ENCODE results near the gene CAMSAP2.
"Not testable (repeated sequence)": the region's sequence is repeated elsewhere in the genome, so short reads cannot be mapped to it uniquely, and the experiment has no call there.

The CAMSAP2 gene

DNA sequence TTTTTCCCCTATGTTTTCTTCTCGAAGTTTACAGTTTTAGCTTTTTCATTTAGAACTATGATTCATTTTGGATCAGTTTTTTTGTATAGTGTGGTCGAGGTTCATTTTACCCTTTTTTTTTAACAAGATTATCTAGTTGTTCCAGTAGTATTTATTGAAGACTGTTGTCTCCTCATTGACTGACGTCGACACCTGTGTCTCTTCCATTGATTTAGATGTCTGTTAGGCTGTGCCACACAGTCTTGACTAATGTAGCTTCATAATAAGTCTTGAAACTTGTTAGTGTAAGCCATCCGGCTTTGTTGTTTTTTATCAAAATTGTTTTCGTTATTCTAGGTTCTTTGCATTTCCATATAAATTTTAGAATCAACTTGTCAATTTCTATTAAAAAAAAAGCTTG is 45.2 kb downstream of the CAMSAP2 start:
- no peak for DNase-seq

DNA sequence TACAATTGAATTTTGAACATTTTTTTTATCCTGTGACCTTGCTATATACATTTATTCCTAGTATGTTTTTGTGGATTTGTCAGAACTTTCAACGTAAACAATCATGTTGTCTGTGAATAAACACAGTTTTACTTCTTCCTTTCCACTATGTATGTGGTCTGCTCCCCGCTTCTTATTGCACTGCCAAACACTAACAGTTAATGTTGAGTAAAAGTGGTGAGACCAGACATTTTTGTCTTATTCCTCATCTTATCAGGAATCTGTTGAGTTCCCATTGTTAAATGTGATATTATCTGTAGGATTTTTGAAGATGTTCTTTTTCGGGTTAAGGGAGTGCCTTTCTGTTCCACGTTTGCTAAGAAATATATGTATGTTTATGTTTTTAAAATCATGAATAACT is 45.9 kb downstream of the CAMSAP2 start:
- DNase-seq: no peak

DNA sequence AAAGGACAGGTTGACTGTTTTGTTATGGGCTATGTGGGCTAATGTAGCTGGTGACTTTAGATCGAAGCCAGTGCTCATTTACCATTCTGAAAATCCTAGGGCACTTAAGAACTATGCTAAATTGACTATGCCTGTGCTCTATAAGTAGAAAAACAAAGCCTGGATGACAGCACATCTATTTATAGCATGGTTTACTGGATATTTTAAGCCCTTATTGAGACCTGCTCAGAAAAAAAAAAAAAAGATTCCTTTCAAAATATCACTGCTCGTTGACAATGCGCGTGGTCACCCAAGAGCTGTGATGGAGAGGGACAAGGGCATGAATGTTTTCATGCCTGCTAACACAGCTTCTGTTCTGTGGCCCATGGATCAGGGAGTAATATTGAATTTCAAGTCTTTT is 48.1 kb downstream of the CAMSAP2 start:
- DNase-seq: no peak

- DNase-seq: no peak
Measured at GRCh38 chr1:200787896-200788387, 49.2 kb downstream of the CAMSAP2 start.

- DNase-seq: not testable (repeated sequence)
Measured at GRCh38 chr1:200791012-200791411, 52.3 kb downstream of the CAMSAP2 start.

DNA sequence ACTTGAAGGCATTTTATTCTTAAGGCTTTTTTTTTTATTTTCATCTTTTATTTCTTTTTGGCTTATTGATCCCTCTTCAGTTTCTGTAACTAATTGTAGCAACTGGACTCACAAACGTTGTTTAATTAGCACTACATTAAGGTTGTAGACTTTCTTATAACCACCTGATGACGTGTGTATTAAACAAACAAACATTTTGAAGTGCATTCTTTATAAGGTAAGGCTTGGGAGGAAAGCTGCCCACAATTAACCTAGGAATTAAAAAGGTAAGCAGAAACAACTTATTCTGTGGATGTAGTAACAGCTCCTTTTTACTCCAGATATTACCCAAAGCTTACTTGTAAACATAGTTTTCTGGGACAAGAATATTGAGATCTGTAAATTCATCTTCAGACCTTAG is 55.0 kb downstream of the CAMSAP2 start:
- no peak for DNase-seq

DNA sequence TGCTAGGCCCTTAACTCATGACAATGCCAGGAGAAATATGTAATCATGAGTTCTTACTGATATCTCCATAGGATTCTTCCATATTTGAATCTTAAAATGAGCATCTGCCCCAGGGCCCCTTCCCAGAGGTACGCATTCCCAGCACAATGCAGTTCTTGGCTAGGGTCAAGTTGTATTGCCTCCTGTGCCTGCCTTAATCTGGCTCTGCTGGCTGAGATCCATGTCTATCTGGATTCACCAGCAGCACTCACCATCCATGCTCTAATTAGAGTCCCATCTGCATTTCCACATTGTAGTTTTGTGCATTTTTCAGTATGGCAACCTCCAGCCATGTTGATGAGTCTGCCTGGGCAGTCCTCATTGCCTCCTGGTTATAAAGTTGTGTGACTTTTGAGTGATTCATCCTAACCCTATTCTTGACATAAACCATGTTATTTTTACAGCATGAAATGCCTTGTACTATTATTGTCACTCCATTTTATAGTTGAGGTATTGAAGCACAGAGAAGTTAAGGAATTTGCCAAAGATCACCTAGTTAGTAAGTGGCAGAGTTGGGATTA is 55.9 kb downstream of the CAMSAP2 start:
- DNase-seq: no peak

DNA sequence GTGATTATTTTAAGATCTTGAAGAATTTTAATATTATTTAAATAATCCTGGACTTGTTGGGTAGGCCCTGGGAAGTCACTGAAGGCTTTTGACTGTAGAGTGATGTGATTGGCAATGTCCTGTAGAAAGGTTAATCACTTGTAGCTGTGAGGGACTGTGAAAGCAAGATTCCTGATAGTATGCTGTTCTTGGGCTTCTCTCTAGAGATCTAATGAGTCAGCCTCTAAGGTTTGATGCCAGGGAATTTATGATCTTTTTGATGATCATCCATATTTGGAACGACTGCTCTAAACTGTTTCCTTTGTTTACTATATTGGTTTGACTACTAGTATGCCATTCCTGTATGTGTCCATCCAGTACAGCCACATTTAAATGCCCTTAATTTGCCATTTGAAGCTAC is 56.5 kb downstream of the CAMSAP2 start:
- no peak for DNase-seq

DNA sequence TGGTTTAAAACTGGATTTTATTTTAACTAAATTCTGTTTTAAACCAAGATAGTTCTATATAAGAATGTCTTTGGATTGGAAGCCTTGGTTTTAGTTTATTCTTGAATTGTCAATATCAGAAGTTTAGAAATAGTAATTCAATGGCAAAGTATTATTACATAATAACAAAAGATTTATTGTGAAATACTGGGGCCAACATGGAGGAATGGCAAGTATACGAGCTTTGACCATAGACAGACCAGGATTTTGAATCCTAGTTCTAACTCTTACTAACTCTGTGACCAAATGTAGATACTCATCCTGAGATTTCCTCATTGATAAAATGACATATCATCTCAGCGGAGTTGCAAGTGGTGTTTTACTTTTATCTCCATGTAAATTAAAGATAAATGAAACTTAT is 63.3 kb downstream of the CAMSAP2 start:
- DNase-seq: no peak

GRCh38 chr1:200802865-200803512 is 64.3 kb downstream of the CAMSAP2 start:
- DNase-seq: peak; percentile 79

- no peak for DNase-seq
Measured at GRCh38 chr1:200805719-200806118, 67.0 kb downstream of the CAMSAP2 start.

- DNase-seq: no peak
Measured at GRCh38 chr1:200808846-200809245, 70.2 kb downstream of the CAMSAP2 start.

DNA sequence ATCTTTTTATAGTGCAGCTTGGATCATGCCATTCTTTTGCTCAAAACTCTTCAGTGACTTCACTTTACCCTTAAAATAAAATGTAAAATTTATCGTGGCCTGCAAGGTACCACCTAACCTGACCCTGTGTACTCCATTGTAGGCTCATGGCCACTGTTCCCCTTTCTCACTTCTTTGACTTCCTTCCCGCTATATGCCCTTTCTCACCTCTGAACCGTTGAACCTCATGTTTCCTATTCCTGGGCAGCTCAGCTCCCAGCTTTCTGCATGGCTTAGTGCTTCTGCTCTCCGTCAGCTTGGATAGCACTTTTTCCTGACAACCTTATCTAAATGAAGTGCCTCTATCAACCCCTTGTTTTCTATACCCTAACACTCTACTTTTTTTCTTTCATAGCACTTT is 73.0 kb downstream of the CAMSAP2 start:
- no peak for DNase-seq

DNA sequence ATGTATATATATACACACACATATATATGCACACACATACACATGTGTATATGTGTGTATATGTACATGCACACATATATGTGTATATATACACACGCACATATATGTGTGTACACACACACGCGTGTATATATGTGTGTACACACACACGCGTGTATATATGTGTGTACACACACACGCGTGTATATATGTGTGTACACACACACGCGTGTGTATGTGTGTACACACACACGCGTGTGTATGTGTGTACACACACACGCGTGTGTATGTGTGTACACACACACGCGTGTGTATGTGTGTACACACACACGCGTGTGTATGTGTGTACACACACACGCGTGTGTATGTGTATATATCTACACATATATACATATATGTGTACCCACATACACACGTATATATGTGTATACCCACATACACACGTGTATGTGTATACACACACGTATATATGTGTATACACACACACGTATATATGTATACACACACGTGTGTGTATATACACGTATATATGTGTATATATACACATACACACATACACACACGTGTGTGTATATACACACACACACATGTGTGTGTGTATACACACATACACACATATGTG is 78.0 kb downstream of the CAMSAP2 start:
- not testable (repeated sequence) for DNase-seq

- DNase-seq: no peak
Measured at GRCh38 chr1:200818248-200818647, 79.6 kb downstream of the CAMSAP2 start.

DNA sequence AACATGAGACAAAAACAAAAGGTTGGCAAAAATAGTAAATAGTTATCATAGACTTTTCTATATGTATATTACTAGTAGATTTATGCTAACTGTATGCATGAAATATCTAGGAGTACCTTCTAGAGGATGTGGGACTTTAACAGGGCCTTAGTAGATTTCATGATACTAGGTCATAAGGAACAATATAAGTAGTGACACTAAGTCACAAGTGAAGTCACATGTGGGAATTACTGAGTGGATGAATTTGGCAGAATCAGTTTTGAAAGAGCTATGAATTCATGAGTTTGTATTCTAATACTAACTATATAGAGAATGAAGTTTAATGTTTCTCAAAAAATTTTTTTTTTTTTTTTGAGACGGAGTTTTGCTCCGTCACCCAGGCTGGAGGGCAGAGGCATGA is 81.0 kb downstream of the CAMSAP2 start:
- DNase-seq: no peak

DNA sequence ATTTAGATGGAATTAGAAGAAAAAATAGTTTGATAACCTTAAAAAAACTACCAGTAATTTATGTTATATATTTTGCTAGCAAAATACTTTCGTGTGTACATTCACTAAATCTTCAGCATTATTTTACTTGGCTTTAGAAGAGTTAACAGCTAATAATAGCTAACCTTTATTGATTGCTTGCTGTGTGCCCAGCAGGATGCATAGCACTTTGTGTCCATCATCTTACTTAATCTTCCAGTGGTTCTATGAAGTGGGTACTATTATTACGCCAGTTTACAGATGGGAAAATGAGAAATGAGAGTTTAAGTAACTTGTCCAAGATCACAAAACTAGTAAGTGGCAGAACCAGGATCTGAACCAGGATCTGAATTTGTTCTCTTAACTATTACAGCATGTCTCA is 92.4 kb downstream of the CAMSAP2 start:
- DNase-seq: no peak

- no peak for DNase-seq
Measured at GRCh38 chr1:200834383-200834782, 95.7 kb downstream of the CAMSAP2 start.

DNA sequence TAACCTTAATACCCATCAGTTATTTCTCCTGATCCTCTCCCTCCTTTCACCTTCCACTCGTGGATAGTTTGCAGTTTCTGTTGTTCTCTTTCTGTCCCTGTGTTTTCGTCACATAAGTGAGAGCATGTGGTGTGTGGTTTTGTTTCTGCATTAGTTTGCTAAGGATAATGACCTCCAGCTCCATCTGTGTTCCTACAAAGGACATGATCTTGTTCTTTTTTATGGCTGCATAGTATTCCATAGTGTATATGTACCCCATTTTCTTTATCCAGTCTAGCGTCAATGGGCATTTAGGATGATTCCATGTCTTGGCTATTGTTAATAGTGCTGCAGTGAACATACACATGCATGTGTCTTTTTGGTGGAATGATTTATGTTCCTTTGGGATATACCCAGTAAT is 97.5 kb downstream of the CAMSAP2 start:
- DNase-seq: no peak

DNA sequence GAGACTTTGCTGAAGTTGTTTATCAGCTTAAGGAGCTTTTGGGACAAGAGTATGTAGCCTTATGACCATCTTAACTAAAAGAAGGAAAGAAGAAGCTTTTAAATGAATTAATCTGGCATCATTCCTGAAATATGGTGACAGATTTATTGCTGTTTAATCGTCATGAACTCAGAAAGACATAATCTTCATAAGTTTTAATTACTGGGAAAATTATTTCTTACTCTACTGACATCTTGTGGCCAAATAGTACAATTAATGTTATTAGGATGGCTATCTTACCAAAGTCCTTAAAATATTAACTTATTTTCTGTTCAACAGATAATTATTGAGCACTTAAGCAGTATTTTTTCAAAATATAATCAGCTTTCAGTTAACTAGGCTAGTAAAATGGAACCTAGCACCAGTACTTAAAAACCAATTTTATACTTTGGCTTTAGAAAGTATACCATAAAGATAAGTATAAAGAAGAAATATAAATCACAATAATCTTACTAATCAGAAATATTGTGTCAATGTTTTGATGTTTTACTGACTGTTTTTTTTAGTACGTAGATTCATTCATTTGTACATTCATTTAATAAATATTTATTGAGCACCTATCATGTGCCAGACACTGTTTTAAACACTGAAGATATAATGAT is 99.4 kb downstream of the CAMSAP2 start:
- DNase-seq: no peak

GRCh38 chr1:200838676-200839445 is 100.2 kb downstream of the CAMSAP2 start:
- no peak for DNase-seq

- DNase-seq: no peak
Measured at GRCh38 chr1:200845360-200845759, 106.7 kb downstream of the CAMSAP2 start.

DNA sequence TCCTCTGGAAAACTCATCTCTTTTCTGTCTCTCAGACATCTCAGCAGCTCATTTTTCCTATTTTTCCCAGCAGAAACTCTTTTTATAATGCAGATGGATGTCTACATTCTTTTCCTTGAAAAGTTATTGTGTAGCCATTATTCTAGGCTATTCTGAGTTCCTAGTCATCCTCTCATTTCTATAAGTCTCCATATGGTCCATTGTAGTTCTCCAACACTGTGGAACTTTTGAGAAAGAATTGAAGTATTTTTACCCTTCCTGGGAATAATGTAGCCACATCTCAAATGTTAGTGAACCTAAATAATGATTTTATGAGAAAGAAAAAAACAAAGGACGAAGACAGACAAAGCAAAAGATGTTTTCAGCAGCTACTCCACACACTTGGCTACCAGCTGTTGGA is 107.7 kb downstream of the CAMSAP2 start:
- no peak for DNase-seq

Data from activated CD8-positive, alpha-beta memory T cell treated with anti-CD3 and anti-CD28 coated beads, Interleukin-2, amount 50 U/mL, for 48 hours (primary cell).